Skeletal muscle satellite cell (primary cell): ENCODE results near the gene NRAP.

Source experiments
- H3K27me3 ChIP-seq: 2 replicates; pipeline ENCODE4 v1.7.0; 2013; ENCODE audit warnings: low read length; ENCODE audit not compliant: control insufficient read depth, insufficient read depth
- H3K36me3 ChIP-seq: 2 replicates; pipeline ENCODE4 v1.7.0; 2013; ENCODE audit warnings: mild to moderate bottlenecking, control low read depth, low read length; ENCODE audit not compliant: insufficient read depth
- H3K4me1 ChIP-seq: 2 replicates; pipeline ENCODE4 v1.7.0; 2013; ENCODE audit warnings: low read length; ENCODE audit not compliant: control insufficient read depth, insufficient read depth
- H3K4me2 ChIP-seq: 2 replicates; pipeline ENCODE4 v1.7.0; 2013; ENCODE audit warnings: mild to moderate bottlenecking, low read length
- H3K4me3 ChIP-seq: 2 replicates; pipeline ENCODE4 v1.7.0; 2013; ENCODE audit warnings: low read length
- H3K9ac ChIP-seq: 2 replicates; pipeline ENCODE4 v1.7.0; 2013; ENCODE audit warnings: mild to moderate bottlenecking, low read depth, low read length, moderate library complexity
- H3K9me3 ChIP-seq: replicated peaks from 2 replicates; pipeline ENCODE4 v1.7.0; 2013; ENCODE audit warnings: mild to moderate bottlenecking, control low read depth, low read length

Gene NRAP

GRCh38 chr10:113553149-113553548 is 110.7 kb downstream of the NRAP start:
- no peaks in the 10 kb centered on the region for H3K27me3 ChIP-seq
- H3K4me3 ChIP-seq = no peak overlapping the region
- H3K36me3 ChIP-seq = no peaks in the 10 kb centered on the region
- no peaks in the 10 kb centered on the region for H3K4me1 ChIP-seq
- no peak overlapping the region for H3K9ac ChIP-seq
- no peak overlapping the region for H3K4me2 ChIP-seq
- no peaks in the 10 kb centered on the region for H3K9me3 ChIP-seq

DNA sequence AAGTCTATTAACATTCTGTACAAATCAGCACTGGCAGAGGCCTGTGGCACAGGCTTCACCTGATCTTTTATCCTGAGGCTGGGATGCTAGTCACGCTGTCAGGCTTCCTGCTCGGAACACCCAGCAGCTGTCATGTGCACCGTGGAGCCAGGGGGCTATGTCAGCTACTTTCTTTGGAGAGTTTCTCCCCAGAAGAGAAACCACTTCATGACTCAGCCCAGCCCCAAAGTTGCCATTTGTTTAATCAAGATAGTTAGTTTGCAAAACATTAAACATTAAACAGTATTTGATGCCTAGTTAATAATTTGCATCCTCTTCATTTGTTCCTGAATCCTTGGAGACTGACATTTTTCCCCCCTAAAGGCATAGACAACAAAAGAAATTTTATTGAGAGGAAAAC is 111.1 kb downstream of the NRAP start, which contains the start of gene HABP2:
Gene HABP2 (plus strand): TSS at position 353 of the 400 bp plus-strand sequence. CDS start 69 bp downstream, outside the sequence.
- Histone ChIP-seq H3K9ac (no peak within 1 kb of the TSS), H3K27me3 (no peaks in the 10 kb centered on the region), H3K4me2 (no peak within 1 kb of the TSS), H3K9me3 (no peaks in the 10 kb centered on the region), H3K4me3 (no peak within 1 kb of the TSS), H3K36me3 (no peaks in the 10 kb centered on the region), H3K4me1 (no peaks in the 10 kb centered on the region)

GRCh38 chr10:113552014-113552413 is 111.8 kb downstream of the NRAP start:
- no peaks in the 10 kb centered on the region for H3K36me3 ChIP-seq
- H3K4me1 ChIP-seq = no peaks in the 10 kb centered on the region
- H3K27me3 ChIP-seq = no peaks in the 10 kb centered on the region
- no peak overlapping the region for H3K4me3 ChIP-seq
- H3K9me3 ChIP-seq = no peaks in the 10 kb centered on the region
- no peak overlapping the region for H3K4me2 ChIP-seq
- H3K9ac ChIP-seq = no peak overlapping the region

- Histone ChIP-seq H3K9me3 (no peaks in the 10 kb centered on the region), H3K4me1 (no peaks in the 10 kb centered on the region), H3K9ac (no peak overlapping the region), H3K36me3 (no peaks in the 10 kb centered on the region), H3K27me3 (no peaks in the 10 kb centered on the region), H3K4me3 (no peak overlapping the region), H3K4me2 (no peak overlapping the region)
Observed at GRCh38 chr10:113550365-113550764, 113.5 kb downstream of the NRAP start.

DNA sequence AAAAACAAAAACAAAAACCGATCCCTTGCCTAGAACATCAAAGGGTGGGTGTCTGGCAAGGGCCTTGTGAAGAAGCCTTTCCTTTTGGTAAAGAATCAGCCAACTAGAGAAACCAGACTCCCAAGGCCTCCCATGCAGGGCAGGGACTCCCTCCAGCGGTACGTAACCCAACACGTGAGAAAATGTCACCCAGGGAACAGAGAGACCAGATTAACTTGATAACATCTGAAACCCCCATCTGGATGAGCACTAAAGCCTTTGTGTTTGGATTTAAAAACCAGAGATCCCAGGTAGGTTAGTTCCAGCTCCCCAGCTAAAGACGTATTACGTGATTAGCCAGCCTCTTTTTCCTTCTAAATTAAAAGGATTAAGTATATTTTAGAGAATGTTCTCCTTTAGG is 114.0 kb downstream of the NRAP start:
- no peak overlapping the region for H3K4me2 ChIP-seq
- H3K4me3 ChIP-seq = no peak overlapping the region
- H3K27me3 ChIP-seq = no peaks in the 10 kb centered on the region
- no peak overlapping the region for H3K9ac ChIP-seq
- H3K4me1 ChIP-seq = no peaks in the 10 kb centered on the region
- H3K9me3 ChIP-seq = no peaks in the 10 kb centered on the region
- no peaks in the 10 kb centered on the region for H3K36me3 ChIP-seq

DNA sequence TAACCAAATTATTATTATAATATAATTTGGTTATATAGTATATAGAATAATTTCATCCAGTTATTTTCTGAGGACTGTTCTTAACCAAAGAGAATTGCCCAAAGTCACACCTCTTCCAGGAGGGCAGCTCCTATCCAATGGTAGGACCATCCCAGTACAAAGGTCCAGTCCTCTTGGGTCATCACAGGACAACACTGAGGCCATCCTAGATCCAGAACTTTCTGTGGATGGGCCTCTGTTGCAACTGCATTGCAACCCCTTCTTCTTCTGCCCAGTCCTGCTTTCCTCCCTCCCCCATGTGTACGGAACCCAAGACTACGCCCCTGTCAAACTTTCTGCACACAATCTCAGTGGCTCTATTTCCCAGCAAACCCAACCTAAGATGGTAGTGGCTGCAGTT is 116.4 kb downstream of the NRAP start:
- Histone ChIP-seq H3K36me3 (no peaks in the 10 kb centered on the region), H3K27me3 (no peaks in the 10 kb centered on the region), H3K4me2 (no peak overlapping the region), H3K4me3 (no peak overlapping the region), H3K4me1 (no peaks in the 10 kb centered on the region), H3K9me3 (no peaks in the 10 kb centered on the region), H3K9ac (no peak overlapping the region)

DNA sequence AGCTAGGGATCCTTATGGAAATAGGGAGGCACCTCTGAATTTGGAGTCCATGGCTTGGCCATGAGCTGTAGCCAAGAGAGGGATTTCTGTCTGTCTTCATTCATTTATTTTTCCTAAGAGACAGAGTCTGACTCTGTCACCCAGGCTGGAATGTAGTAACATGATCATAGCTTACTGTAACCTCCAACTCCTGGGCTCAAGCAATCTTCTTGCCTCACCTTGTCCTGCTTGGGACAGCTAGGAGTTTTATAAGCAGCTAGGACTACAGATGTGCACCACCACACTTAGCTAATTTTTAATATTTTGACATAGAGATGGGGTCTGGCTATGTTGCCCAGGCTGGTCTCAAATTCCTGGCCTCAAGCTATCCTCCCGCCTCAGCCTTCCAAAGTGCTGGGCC is 119.4 kb downstream of the NRAP start:
- Histone ChIP-seq H3K4me1 (no peaks in the 10 kb centered on the region), H3K4me2 (no peak overlapping the region), H3K27me3 (no peaks in the 10 kb centered on the region), H3K9ac (no peak overlapping the region), H3K36me3 (no peaks in the 10 kb centered on the region), H3K4me3 (no peak overlapping the region), H3K9me3 (no peaks in the 10 kb centered on the region)

GRCh38 chr10:113543107-113543955 is 120.5 kb downstream of the NRAP start:
- Histone ChIP-seq H3K9ac (no peak overlapping the region), H3K9me3 (no peaks in the 10 kb centered on the region), H3K4me2 (no peak overlapping the region), H3K36me3 (no peaks in the 10 kb centered on the region), H3K4me3 (no peak overlapping the region), H3K27me3 (no peaks in the 10 kb centered on the region), H3K4me1 (no peaks in the 10 kb centered on the region)

DNA sequence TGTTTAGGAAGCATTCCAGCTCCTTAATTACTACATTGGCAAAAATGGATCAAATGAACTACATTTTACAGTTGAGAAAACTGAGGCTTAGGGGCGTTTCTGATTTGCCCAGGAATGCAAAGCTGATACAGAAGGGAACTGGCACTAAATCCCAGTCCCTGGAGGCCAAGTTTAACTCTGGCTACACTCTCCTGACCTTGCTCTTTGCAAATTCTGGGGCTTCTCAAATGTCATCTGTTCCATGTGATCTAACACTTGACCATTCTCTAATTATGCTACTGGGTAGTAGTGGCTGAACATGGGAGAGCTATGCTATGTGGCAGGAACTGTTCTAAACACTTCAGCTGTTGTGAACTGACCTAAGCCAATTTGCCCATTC is 122.3 kb downstream of the NRAP start:
- Histone ChIP-seq H3K4me2 (no peak overlapping the region), H3K27me3 (no peaks in the 10 kb centered on the region), H3K4me1 (no peaks in the 10 kb centered on the region), H3K4me3 (no peak overlapping the region), H3K36me3 (no peaks in the 10 kb centered on the region), H3K9me3 (no peaks in the 10 kb centered on the region), H3K9ac (no peak overlapping the region)

GRCh38 chr10:113540845-113541548 is 122.8 kb downstream of the NRAP start:
- no peaks in the 10 kb centered on the region for H3K4me1 ChIP-seq
- H3K4me2 ChIP-seq = no peak overlapping the region
- H3K9me3 ChIP-seq = no peaks in the 10 kb centered on the region
- H3K27me3 ChIP-seq = no peaks in the 10 kb centered on the region
- no peak overlapping the region for H3K9ac ChIP-seq
- no peak overlapping the region for H3K4me3 ChIP-seq
- no peaks in the 10 kb centered on the region for H3K36me3 ChIP-seq

DNA sequence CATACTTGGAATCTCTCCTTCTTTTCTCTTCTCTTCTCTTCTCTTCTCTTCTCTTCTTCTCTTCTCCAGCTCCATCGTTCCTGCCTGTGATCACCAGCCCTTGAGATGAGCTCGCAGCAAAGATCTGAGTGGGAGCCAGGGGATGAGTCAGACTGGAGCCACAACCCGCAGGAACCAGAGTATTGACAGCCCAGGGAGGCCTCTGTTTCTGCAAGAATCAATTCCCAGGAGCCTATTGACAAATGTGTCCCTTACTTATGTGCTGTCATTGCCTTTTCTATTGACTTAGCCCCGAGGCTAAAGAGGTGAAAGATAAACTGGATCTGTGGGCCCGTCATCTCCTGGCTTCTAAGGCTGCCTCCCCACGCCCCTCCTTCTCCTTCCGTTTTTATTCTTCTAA is 124.1 kb downstream of the NRAP start:
- H3K27me3 ChIP-seq = no peaks in the 10 kb centered on the region
- no peaks in the 10 kb centered on the region for H3K9me3 ChIP-seq
- no peaks in the 10 kb centered on the region for H3K36me3 ChIP-seq
- no peaks in the 10 kb centered on the region for H3K4me1 ChIP-seq
- no peak overlapping the region for H3K9ac ChIP-seq
- H3K4me3 ChIP-seq = no peak overlapping the region
- H3K4me2 ChIP-seq = no peak overlapping the region
